HCT116 (cell line): Measurements from ENCODE around the gene CCNL2. TPM values are rescaled to one million over a fixed set of nuclear protein-coding genes. Genes with fewer than 3 reads are reported as not detected.

Source experiments
- ATAC-seq: fragments of 200-7000 bp; cut with Tn5 transposase; 2 replicates; pipeline ENCODE4 v1.9.1; 2020; ENCODE audit warnings: mild to moderate bottlenecking, moderate library complexity
- BruUV-seq: library from RNA; stranded (reverse); fragments of 400-500 nt; replicated peaks from 2 replicates; lab custom pipeline; 2021; lab: Mats Ljungman, UMichigan
- CTCF ChIA-PET: fragments of 300-600 bp; sonication (Branson Sonifier 250); formaldehyde crosslinking; loops from one replicate; lab custom pipeline; 2021; ENCODE audit warnings: antibody characterized with exemption; lab: Charles Lee
- POLR2A ChIA-PET: fragments of 300-600, 350-600 bp; sonication (Branson Sonifier 250); formaldehyde crosslinking; loops from one replicate; lab custom pipeline; 2021; ENCODE audit warnings: antibody characterized with exemption; lab: Charles Lee
- RAD21 ChIA-PET, 2 experiments: fragments of 300-600 bp; sonication (Branson Sonifier 250); formaldehyde crosslinking; loops; one replicate each; lab custom pipeline; 2023; ENCODE audit warnings: low total read pairs in 2 of 2; ENCODE audit not compliant: uncharacterized antibody in 2 of 2, unreplicated experiment in 2 of 2, low non-redundant PET in 1 of 2; lab: Charles Lee
- DNase-seq: peaks from one replicate; pipeline ENCODE4 v3.0.0-alpha.2; 2010; ENCODE audit warnings: low read depth, low spot score
- H2AFZ ChIP-seq: fragments of 200-600 bp; shearing (Covaris generic), sonication (generic); 2 replicates; pipeline ENCODE4 v1.6.1; 2017; ENCODE audit warnings: low read depth, mixed run types, mixed read lengths, antibody characterized with exemption, low read length; ENCODE audit not compliant: poor library complexity, severe bottlenecking
- H3K27ac ChIP-seq: 2 replicates; pipeline ENCODE4 v1.5.1; 2012; ENCODE audit warnings: low read depth, low read length
- H3K27me3 ChIP-seq: fragments of 200-600 bp; sonication (generic); 2 replicates; pipeline ENCODE4 v1.6.1; 2016; ENCODE audit warnings: mixed run types, low read length, mixed read lengths; ENCODE audit not compliant: insufficient read depth
- H3K36me3 ChIP-seq, 2 experiments: fragments of 200-500 bp in 1 of 2; fragments of 200-600 bp in 1 of 2; sonication (Bioruptor generic) in 1 of 2; sonication (generic) in 1 of 2; 2 replicates each; pipeline versions ENCODE4 v1.5.1 to v1.6.1; 2014 to 2016; ENCODE audit warnings: low read length in 2 of 2, inconsistent platforms in 1 of 2, mixed read lengths in 1 of 2, mixed run types in 1 of 2; ENCODE audit not compliant: insufficient read depth in 2 of 2, control insufficient read depth in 1 of 2
- H3K4me1 ChIP-seq, 2 experiments: fragments of 200-600 bp in 1 of 2; sonication (generic) in 1 of 2; 2 replicates each; pipeline versions ENCODE4 v1.5.1 to v1.6.1; 2012 to 2017; ENCODE audit warnings: low read length in 2 of 2, inconsistent platforms in 1 of 2, mild to moderate bottlenecking in 1 of 2, mixed read lengths in 1 of 2, mixed run types in 1 of 2, moderate library complexity in 1 of 2; ENCODE audit not compliant: insufficient read depth in 2 of 2, control insufficient read depth in 1 of 2
- H3K4me2 ChIP-seq: fragments of 200-600 bp; sonication (generic); 2 replicates; pipeline ENCODE4 v1.6.1; 2017; ENCODE audit warnings: mixed run types, low read length, mixed read lengths
- H3K4me3 ChIP-seq, 2 experiments: fragments of 200-600 bp in 1 of 2; sonication (generic) in 1 of 2; replicated peaks in 1 of 2; 2 replicates each; pipeline ENCODE4 v1.5.1; 2011 to 2016; ENCODE audit warnings: low read length in 2 of 2, control low read depth in 1 of 2, low read depth in 1 of 2, mild to moderate bottlenecking in 1 of 2, mixed read lengths in 1 of 2, mixed run types in 1 of 2
- H3K79me2 ChIP-seq: fragments of 200-600 bp; sonication (generic); 2 replicates; pipeline ENCODE4 v1.6.1; 2017; ENCODE audit warnings: mild to moderate bottlenecking, mixed run types, low read length, moderate library complexity, mixed read lengths; ENCODE audit not compliant: insufficient read depth
- H3K9ac ChIP-seq: fragments of 200-600 bp; sonication (generic); 2 replicates; pipeline ENCODE4 v1.6.1; 2016; ENCODE audit warnings: low read length, mixed read lengths
- H3K9me2 ChIP-seq: fragments of 200-600 bp; sonication (generic), shearing (Covaris generic); 2 replicates; pipeline ENCODE4 v1.6.1; 2017; ENCODE audit warnings: mixed run types, mild to moderate bottlenecking, moderate library complexity; ENCODE audit not compliant: insufficient read depth
- H3K9me3 ChIP-seq, 2 experiments: fragments of 200-500 bp in 1 of 2; fragments of 200-600 bp in 1 of 2; sonication (Bioruptor generic) in 1 of 2; sonication (generic) in 1 of 2; 2 replicates each; pipeline ENCODE4 v1.6.1; 2014 to 2017; ENCODE audit warnings: low read length in 2 of 2, mixed read lengths in 2 of 2, inconsistent platforms in 1 of 2, low read depth in 1 of 2, mild to moderate bottlenecking in 1 of 2, mixed run types in 1 of 2, moderate library complexity in 1 of 2; ENCODE audit not compliant: control insufficient read depth in 1 of 2, insufficient read depth in 1 of 2
- H4K20me1 ChIP-seq: fragments of 200-600 bp; sonication (generic), shearing (Covaris generic); 2 replicates; pipeline ENCODE4 v1.6.1; 2017; ENCODE audit warnings: mixed run types, mild to moderate bottlenecking, moderate library complexity; ENCODE audit not compliant: insufficient read depth
- EZH2 ChIP-seq: fragments of 200-600 bp; sonication (generic); IDR thresholded peaks from 2 replicates; pipeline ENCODE4 v1.6.1; 2017; ENCODE audit warnings: antibody characterized with exemption, mixed run types
- EZH2phosphoT487 ChIP-seq: fragments of 200-600 bp; IDR thresholded peaks from 2 replicates; pipeline ENCODE4 v1.6.1; 2018; ENCODE audit warnings: antibody characterized with exemption, borderline replicate concordance
- FOSL1 ChIP-seq: IDR thresholded peaks from 2 replicates; pipeline ENCODE4 v1.6.1; 2012; ENCODE audit warnings: low read depth
- JUND ChIP-seq: IDR thresholded peaks from 2 replicates; pipeline ENCODE4 v1.6.1; 2012
- POLR2A ChIP-seq: IDR thresholded peaks from 2 replicates; pipeline ENCODE4 v1.7.0; 2011; ENCODE audit warnings: borderline replicate concordance; ENCODE audit not compliant: insufficient read depth, insufficient read length; ENCODE audit errors: extremely low read depth
- RAD21 ChIP-seq: IDR thresholded peaks from 2 replicates; pipeline ENCODE4 v1.6.1; 2012; ENCODE audit warnings: low read depth, mild to moderate bottlenecking
- REST ChIP-seq: IDR thresholded peaks from 2 replicates; pipeline ENCODE4 v1.6.1; 2012; ENCODE audit warnings: low read depth
- SIN3A ChIP-seq: IDR thresholded peaks from 2 replicates; pipeline ENCODE4 v1.6.1; 2012; ENCODE audit warnings: low read depth
- SP1 ChIP-seq: IDR thresholded peaks from 2 replicates; pipeline ENCODE4 v1.6.1; 2012; ENCODE audit warnings: low read depth
- TCF7L2 ChIP-seq: IDR thresholded peaks from 2 replicates; pipeline ENCODE4 v1.7.0; 2011; ENCODE audit warnings: borderline replicate concordance, inconsistent platforms; ENCODE audit not compliant: insufficient read depth, insufficient read length; ENCODE audit errors: extremely low read depth
- YY1 ChIP-seq: IDR thresholded peaks from 2 replicates; pipeline ENCODE4 v1.6.1; 2011; ENCODE audit warnings: low read length, low read depth, moderate library complexity, mild to moderate bottlenecking; ENCODE audit not compliant: insufficient replicate concordance; ENCODE audit errors: extremely low read depth
- ZFX ChIP-seq: fragments of 450-650 bp; IDR thresholded peaks from 2 replicates; pipeline ENCODE4 v1.6.1; 2017
- ZNF274 ChIP-seq: fragments of 200-500 bp; sonication (Bioruptor generic); IDR thresholded peaks from 2 replicates; pipeline ENCODE4 v1.6.1; 2014; ENCODE audit warnings: mild to moderate bottlenecking, low read depth, low read length, inconsistent platforms
- intact Hi-C: fragments of 100-400 bp; cut with micrococcal nuclease; formaldehyde crosslinking; loops from 2 replicates; pipeline ENCODE4 v1.10.0; 2022
- total RNA-seq: library from RNA; stranded (reverse); gene quantifications from one replicate; pipeline ENCODE4 v1.2.1, GENCODE V29; 2021; ENCODE audit not compliant: unreplicated experiment
- TF ChIP-seq, protein P1 (sequence below): IDR thresholded peaks from 2 replicates; pipeline ENCODE4 v1.6.1; 2012

Gene CCNL2
- total RNA-seq, 1 experiment from 2014 or later, result 173 TPM

DNA sequence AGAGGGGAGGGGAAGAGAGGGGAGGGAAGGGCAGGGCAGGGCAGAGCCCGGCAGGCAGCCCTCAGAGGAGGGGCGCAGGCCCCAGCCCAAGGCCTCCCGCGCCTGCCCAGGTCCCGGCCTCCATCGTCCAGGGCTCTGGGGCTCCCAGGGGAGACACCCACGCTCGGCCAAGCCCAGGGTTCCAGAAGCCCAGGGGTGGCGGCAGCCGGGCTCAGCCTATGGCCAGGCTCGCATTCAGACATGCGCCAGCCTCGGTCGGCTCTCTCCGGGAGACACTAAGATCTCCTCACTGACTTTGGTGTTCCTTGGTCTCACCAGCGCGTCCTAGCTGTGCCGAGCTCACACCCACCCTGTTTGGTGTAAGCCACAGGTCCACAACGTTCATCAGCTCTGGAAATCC, 29.0 kb upstream of the CCNL2 start:
- CTCF ChIA-PET, result interaction anchor here (1.8 kb wide), 1 partner anchor 13 kb away, joined by 7 read pairs; no protein-coding TSS in a partner anchor
- H3K9me2 ChIP-seq, result no peaks in the 10 kb centered on the region
- H2AFZ ChIP-seq, result no peak overlapping the region
- intact Hi-C loops, result no loop called here
- ATAC-seq (no peak), DNase-seq (no peak)
- H4K20me1 ChIP-seq, result no peaks in the 10 kb centered on the region
- RAD21 ChIA-PET, result no interaction called here
- H3K9ac ChIP-seq, result no peak overlapping the region
- POLR2A ChIA-PET, result no interaction called here
- H3K79me2 ChIP-seq, result no peaks in the 10 kb centered on the region
- H3K4me2 ChIP-seq, result no peak overlapping the region
- H3K9me3 ChIP-seq, result no peaks in the 10 kb centered on the region
- TF ChIP-seq POLR2A (no peak), EZH2phosphoT487 (no peak), REST (no peak), EZH2 (no peak), TCF7L2 (no peak), FOSL1 (no peak), ZFX (no peak), YY1 (no peak), SIN3A (no peak), ZNF274 (no peak), RAD21 (no peak), JUND (no peak), SP1 (no peak)
- TF ChIP-seq, protein P1, sequence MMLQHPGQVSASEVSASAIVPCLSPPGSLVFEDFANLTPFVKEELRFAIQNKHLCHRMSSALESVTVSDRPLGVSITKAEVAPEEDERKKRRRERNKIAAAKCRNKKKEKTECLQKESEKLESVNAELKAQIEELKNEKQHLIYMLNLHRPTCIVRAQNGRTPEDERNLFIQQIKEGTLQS, result no peak
- H3K4me3 ChIP-seq, result no peak overlapping the region
- no peak overlapping the region for H3K27ac ChIP-seq
- H3K27me3 ChIP-seq, result no peaks in the 10 kb centered on the region
- no peaks in the 10 kb centered on the region for H3K36me3 ChIP-seq
- peaks cover 33 to 56% of the 10 kb centered on the region in 2 experiments for H3K4me1 ChIP-seq
- no TSS peak for BruUV-seq
